Fibroblast of lung (primary cell): ENCODE data around the gene TMEM175.

Experiments
- EZH2 ChIP-seq: IDR thresholded peaks from 2 replicates; pipeline ENCODE4 v1.5.1; 2012; ENCODE audit warnings: low read length, control low read depth, mild to moderate bottlenecking; ENCODE audit errors: missing control alignments
- TF ChIP-seq, protein P1 (sequence below), 2 donors: IDR thresholded peaks in 1 of 2; conservative IDR thresholded peaks in 1 of 2; 1 replicate in 1 of 2; 2 replicates in 1 of 2; pipeline ENCODE4 v1.5.1; 2011 to 2012; ENCODE audit warnings: low read length in 2 of 2, control low read depth in 1 of 2, inconsistent platforms in 1 of 2, low read depth in 1 of 2, mild to moderate bottlenecking in 1 of 2

DNA sequence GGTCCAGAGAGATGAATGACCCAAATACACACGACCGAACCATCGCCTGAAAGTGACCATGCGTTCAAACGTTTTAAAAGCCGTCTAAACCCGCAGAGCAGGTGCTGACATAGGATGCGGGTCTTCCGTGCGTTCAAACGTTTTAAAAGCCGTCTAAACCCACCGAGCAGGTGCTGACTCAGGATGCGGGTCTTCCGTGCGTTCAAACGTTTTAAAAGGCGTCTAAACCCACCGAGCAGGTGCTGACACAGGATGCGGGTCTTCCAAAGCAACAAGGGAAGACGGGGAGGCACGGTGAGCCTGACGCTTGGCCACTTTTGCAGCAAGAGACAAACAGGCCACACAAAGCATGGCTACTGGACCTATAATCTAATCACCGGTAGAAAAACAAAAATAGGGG, 47.4 kb upstream of the TMEM175 start:
- TF ChIP-seq, protein P1, sequence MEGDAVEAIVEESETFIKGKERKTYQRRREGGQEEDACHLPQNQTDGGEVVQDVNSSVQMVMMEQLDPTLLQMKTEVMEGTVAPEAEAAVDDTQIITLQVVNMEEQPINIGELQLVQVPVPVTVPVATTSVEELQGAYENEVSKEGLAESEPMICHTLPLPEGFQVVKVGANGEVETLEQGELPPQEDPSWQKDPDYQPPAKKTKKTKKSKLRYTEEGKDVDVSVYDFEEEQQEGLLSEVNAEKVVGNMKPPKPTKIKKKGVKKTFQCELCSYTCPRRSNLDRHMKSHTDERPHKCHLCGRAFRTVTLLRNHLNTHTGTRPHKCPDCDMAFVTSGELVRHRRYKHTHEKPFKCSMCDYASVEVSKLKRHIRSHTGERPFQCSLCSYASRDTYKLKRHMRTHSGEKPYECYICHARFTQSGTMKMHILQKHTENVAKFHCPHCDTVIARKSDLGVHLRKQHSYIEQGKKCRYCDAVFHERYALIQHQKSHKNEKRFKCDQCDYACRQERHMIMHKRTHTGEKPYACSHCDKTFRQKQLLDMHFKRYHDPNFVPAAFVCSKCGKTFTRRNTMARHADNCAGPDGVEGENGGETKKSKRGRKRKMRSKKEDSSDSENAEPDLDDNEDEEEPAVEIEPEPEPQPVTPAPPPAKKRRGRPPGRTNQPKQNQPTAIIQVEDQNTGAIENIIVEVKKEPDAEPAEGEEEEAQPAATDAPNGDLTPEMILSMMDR (conservative IDR thresholded peaks at IDR 0.05 in 1 of 2, IDR thresholded peaks at IDR 0.05 in 1 of 2; ENCODE audit: low read depth in 1 of 2, low read length in 2 of 2): no peak
- TF ChIP-seq EZH2: no peak
